HG03469 (cell line): ENCODE results near the gene SIGLEC11.
"Not testable (repeated sequence)": the region's sequence is repeated elsewhere in the genome, so short reads cannot be mapped to it uniquely, and the experiment has no call there.

ENCODE experiments used
- ATAC-seq: cut with Tn5 transposase; IDR thresholded peaks from one replicate; pipeline ENCODE4 v1.9.1; 2021; ENCODE audit warnings: mild to moderate bottlenecking, moderate library complexity, moderate number of reproducible peaks; ENCODE audit not compliant: unreplicated experiment

Gene SIGLEC11

DNA sequence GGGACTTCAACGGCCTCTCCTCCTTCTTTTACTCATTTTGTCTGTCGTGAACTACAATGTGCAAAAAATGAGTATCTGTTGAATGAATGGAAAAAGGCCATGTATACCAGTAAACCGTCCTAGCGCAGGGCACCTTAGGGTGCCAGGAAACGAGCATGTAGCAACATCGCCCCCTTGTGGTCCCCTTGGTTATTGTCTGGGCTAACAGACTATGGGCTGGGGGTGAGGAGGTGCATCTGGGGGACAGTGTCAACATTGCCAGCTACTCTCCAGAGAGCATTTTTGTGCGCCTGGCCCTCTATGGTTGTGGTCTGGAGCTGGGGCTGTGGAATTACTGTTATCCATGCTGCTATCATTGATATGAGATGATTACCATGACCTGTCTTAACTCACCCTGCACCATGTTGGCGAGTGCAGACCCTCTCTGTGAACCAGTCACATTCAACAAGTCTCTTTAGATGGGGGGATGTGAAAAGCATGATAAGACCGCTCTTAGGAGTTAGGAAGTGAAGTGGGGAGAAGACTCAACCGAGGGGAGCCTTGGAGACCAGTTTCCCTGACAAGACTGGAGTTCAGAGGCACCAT, 22.8 kb upstream of the SIGLEC11 start:
- ATAC-seq = no peak

DNA sequence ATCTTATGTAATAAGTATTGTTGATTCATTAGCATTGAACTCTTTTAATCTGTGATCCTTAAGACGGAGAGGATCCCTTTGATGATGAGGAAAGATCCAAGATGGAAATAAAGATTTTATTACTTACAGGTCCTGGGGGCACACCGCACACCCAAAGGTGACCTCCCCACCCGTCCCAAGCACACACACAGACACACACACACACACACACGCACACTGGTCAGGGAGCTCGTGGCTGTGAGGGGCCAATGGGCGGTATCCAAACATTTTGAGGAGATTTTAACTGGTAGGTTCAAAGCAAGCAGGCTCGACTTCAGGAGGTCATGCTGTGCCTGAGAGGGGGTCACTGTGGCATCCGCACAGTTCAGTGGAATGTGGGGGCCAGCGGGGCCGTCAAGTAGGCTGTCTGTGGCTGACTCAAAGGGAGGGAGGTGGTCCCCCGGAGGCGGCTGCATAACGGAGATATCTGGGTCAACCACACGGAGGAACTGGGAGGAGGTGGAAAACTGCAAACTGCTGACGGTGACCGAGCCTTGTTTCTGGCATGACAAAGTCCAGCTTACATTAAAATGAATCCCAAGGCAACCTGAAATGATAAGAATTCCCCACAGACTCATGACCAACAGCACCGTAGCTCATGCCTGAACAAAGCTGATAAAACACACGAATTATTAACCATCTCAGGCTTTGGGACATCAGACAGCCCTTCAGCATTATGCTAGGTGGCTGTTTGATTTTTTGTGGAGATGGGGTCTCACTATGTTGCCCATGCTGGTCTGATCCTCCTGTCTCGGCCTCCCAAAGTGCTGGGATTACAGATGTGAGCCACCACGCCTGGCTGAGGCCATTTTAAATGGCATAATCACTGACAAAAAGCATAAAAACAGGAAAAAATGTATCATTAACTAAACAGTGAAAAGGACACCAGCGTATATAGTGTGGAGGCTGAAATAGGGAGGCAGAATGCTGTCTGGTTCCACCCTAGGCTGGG, 20.9 kb upstream of the SIGLEC11 start:
- no peak for ATAC-seq

DNA sequence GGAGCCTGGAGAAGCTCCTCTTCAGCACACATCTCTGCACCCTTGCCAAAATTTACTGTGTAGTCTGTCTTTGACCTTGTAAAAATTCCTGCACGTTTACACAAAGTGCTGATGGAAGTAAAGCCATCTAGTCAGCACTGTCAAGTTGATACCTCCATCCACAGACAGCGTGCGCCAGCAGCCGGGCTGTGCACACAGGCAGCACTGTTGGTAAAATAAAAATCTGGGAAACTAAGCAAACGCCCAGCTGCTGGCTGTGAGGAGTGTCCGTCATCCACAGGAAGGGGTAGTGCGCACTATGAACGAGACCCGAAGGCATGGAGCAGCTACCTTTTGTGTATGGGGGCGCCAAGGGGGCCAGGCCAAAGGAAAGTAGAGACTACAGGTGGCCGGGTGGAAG, 17.4 kb upstream of the SIGLEC11 start:
- ATAC-seq = no peak

DNA sequence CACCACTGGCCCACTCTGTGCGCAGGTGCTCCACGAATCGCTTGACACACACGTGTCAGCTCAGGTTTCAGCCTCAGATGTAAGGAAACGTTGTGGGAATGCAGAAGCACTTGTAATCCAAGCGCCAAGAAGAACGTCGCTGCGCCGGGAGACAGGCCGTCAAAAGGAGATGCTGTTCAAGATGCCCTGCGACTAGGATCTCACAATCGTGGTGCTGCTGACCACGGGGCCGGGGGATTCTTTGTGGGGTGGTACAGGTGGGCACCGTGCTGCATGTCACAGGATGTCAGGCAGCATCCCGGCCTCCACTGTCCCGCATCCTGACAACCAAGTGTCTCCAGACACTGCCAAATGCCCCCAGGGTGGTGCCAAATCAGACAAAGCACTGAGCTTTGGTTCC, 16.9 kb upstream of the SIGLEC11 start:
- ATAC-seq = no peak

- no peak for ATAC-seq
Measured at GRCh38 chr19:49977076-49977475, 16.1 kb upstream of the SIGLEC11 start.

DNA sequence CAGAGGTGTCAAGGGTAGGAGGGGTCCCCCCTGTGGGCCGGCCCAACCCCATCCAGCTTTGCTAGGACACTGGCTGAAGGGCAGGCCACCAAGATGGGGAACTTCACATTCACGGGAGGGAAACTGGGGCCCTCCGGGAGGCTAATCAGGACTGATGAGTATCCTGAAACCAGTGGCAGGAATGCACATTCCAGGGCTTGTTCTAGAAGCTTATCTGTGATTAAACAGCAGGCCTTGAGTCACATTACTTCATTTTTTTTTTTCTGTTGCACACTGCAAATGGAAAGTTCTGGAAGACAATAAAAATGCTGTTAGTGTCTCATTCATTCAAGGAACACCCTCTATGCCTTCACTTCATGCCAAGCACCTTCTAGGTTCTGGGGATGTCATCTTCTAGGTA, 15.5 kb upstream of the SIGLEC11 start:
- ATAC-seq = no peak

DNA sequence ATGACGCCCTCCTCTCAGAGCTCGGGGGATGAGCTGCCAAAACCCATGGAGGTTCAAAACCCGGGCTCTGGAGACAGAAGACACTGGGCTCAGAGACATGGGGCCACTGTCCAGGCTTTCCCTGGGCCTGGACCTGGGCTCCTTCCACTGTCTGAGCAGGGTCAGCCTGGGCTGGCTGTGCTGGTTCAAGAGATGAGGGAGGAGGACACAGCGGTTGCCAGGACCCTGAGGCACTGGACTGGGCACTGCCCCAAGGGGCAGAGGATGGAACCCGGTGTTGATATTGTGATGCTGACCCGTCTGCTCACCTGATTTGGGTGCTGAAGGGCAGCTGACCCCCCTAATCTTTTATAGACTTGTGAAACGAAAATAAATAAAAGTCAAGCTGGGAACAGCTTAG, 14.1 kb upstream of the SIGLEC11 start:
- ATAC-seq = no peak

- no peak for ATAC-seq
Measured at GRCh38 chr19:49973987-49974386, 13.0 kb upstream of the SIGLEC11 start.

GRCh38 chr19:49972841-49973240, 11.9 kb upstream of the SIGLEC11 start:
- no peak for ATAC-seq

DNA sequence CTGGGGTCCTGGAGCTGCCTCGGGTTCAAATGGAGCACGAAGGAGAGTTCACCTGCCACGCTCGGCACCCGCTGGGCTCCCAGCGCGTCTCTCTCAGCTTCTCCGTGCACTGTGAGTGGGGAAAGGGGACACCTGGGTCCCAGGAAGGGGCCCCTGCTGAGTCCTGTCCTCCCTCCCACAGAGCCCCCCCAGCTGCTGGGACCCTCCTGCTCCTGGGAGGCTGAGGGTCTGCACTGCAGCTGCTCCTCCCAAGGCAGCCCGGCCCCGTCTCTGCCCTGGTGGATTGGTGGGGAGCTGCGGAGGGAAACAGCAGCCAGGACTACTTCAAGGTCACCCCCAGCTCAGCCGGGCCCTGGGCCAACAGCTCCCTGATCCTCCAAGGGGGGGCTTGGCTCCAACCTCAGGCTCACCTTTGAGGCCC, 11.0 kb upstream of the SIGLEC11 start:
- ATAC-seq = no peak

DNA sequence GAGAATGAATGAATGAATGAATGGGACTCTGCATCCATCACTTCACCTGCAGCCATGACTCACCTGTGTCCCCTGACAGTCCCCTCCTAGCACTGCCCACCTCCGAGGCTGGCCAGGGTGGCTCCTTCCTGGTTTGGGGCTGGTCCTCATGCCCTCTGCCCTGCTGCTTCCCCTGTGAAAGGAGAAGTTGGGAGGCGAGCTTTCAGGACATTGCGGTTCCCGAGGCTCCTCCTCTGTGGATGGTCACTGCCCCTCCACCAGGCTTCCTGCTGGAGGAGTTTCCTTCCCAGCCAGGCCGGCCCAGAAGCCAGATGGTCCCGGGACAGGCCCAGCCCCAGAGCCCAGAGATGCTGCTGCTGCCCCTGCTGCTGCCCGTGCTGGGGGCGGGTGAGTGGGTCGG, 8.4 kb upstream of the SIGLEC11 start:
- not testable (repeated sequence) for ATAC-seq

DNA sequence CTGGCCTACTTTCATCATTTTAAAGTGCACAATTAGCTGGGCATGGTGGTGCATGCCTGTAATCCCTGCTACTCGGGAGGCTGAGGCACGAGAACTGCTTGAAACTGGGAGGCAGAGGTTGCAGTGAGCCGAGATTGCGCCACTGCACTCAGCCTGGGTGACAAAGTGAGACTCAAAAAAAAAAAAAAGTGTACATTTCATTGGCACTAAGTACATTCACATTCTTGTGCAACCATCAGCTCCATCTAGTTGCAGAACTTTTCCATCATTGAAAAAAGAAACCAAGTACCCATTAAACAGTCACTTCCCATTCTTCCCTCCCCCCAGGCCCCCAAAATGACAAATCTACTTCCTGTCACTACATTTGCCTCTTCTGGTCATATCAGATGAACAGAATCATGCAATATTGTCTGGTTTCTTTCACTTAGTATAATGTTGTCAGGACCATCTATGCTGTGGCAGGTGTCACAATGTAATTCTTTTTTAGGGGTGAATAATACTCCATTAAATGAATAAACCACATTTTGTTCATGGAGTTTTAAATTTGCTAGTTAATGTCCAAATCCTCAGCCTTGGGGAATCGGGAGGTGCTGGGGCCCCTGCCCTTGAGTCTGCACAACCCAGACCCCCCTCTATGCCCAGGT, 7.4 kb upstream of the SIGLEC11 start:
- no peak for ATAC-seq

DNA sequence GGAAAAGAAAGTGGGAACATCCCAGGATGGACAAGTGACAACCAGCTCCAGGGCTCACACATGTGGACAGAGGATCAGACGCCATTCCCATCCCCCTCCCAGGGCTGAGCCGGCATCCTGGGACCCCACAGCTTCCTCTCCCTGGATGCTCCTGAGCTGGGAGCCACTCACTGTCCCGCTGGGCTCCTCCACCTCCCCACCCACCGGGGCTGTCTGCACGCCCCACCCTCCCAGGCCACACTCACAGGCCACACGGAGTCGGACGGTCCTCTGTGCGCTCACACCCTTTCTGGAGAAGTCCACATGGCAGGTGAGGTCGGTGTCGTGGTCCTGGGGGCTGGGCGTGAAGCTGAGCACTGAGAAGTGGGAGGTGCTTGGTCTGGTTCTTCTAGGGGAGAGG, 1.1 kb downstream of the SIGLEC11 start:
- not testable (repeated sequence) for ATAC-seq

DNA sequence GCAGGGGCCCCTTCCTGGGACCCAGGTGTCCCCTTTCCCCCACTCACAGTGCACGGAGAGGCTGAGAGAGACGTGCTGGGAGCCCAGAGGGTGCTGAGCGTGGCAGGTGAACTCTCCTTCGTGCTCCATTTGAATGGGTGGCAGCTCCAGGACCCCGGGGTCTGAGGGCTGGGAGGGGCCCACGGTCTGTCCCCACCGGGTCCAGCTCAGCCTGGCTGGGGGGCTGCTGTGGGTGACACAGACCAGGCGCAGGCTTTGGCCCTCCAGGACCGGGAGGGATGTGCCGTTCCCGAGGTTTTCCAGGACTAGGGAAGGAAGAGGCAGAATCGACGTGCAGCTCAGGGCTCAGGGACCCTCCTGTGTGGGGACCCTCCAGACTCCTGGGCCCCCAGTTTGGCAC, 2.4 kb downstream of the SIGLEC11 start:
- ATAC-seq = not testable (repeated sequence)

DNA sequence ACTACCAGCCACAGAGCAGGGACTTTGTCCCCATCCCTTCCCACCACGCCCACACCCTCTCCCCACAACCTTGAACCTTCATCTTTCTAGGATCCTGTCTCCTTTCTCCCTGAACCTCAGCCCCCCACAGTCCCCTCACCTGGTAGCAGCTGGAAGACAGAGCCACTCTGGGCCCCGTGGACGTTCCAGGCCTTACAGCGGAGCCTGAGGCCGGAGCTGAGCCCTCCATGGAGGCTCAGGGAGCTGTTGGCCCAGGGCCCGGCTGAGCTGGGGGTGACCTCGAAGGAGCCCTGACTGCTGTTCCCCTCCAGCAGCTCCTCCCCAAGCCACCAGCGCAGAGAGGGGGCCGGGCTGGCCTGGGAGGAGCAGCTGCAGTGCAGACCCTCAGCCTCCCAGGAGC, 2.8 kb downstream of the SIGLEC11 start:
- ATAC-seq = not testable (repeated sequence)

DNA sequence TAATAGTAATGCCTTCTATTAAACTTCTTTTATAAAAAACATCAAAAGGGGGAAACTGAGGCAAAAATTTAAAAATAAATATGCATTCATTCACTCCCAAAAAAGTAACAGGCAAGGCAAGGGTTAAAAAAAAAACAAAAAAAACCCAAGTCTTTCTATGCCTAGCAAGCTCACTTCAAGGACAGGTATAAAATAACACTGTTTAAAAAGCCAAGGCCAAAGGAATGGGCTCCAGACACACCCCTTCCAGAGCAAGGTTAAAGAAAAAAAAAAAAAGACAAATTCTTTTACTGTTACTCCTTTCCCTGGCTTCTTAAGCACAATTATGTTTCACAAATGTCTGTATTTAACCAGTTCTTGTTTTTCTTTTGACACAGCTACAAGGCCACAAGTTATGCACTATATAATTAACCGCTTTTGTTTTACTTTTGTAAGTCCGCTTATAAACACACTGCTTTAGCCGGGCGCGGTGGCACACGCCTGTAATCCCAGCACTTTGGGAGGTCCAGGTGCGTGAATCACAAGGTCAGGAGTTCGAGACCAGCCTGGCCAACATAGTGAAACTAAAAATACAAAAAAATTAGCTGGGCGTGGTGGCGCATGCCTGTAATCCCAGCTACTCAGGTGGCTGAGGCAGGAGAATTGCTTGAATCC, 3.6 kb downstream of the SIGLEC11 start:
- no peak for ATAC-seq

DNA sequence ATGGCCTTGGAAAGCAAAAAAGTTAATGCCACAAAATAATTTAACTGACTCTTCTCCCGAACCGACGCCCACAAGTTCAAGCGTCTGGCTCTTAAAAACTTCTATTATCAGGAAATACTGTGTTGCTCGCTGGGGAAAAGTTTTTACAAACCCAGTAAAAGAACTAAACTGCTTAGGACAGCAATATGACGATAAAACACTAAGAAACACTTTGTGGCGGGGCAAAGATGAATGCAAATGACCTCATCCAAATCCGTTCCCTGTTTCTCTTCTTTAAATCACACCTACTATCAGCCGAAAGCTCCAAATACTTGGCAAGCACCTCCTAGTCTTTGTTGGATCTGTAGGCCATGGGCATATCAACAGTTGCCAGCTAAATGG, 4.9 kb downstream of the SIGLEC11 start:
- ATAC-seq = no peak

DNA sequence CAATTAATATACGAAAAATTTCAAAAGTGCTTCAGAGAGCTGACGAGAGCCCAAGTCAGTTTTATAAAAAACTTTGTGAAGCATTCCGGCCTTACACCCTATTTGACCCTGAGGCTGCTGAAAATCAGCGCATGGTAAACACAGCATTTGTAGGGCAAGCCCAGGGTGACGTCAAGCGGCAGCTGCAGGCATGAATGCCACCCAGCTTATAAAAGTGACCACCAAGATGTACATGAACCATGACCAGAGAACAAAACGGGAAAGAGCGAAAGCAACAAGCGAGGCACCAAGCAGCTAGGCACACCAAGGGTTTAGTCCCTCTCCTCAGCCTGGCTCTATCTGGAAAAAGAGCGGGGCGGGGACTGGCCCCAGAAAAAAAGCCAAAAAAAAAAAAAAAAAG, 6.0 kb downstream of the SIGLEC11 start:
- ATAC-seq = no peak

- ATAC-seq = no peak
Measured at GRCh38 chr19:49954092-49954829, 6.7 kb downstream of the SIGLEC11 start.

- no peak for ATAC-seq
Measured at GRCh38 chr19:49953416-49953815, 7.6 kb downstream of the SIGLEC11 start.

DNA sequence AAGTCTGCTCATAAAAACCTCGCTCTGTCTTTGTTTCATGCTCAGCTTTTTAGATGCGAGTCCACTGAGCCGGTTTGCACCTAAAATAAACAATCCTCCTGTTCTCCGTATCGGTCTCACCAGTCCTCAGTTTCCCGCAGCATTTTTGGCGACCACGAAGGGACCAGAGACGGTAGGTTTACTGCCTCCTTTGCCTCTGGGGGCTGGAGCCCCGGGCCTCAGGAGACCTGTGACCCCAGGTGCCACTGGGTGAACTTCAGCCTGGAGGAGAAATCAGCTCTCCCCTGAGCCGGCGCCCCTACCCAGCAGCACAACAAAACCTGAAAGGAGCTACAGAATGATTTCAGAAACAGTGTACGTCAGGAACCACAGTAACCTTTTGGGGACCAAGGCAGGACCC, 8.1 kb downstream of the SIGLEC11 start:
- ATAC-seq = no peak
